ENCODE data around the gene ADAMTS1. TPM values are rescaled to one million over a fixed set of nuclear protein-coding genes. Genes with fewer than 3 reads are reported as not detected.

ADAMTS1 gene
- total and polyA plus RNA-seq, 2 donors from 2014 or later, result 16.0 to 343 TPM

DNA sequence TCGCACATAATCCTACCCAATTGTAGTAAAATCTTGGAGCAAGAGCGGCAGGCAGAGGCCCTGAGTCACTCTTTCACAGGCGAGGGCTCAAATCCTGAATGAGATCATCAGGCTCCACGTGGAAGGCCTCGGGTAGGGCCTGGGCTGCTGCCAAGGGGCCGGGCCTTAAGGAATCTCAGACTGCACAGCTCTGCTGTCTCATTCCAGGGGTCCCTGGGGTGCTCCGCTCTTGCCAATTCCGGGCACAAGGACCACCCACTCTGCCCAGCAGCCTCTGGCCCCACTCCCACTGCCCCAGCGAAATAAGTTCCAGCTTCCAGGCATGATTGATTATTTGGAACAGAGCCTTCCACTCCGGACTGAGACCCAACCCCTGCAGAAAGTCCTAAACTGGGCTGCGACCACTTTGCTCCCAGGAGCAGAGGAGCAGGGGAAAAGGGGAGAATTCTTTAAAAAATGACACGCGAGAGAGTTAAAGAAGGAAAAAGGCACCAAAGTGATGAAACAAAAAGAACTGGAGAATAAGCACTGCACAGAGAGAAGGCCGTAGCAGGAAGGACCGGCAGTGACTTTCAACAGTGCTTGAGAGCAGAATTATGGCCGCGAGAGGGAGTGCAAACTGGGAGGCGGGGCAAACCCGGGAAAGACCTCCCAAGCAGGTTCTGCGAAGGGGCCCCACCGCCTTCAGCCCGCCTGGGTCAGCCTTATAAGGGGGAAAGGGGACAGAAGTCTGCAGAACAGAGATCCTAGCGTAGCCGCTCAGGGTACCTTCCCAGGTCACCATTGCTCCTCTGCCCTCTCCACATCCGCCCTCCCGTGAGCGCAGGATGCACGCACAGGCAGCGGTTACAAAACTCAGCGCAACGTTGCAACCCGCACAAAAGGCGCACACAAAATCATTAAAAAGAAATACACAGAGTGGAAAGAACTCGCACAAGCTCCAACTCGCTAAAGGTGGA is 2.0 kb downstream of the ADAMTS1 start:
- H3K4me1 ChIP-seq (ENCODE audit: control insufficient read depth in 2 of 3, insufficient read depth in 2 of 3, low read depth in 1 of 3, low read length in 3 of 3), result peaks cover 0 to 14% (median 13%) of the 10 kb centered on the region in 3 donors
- peaks cover 22 to 42% (median 34%) of the 10 kb centered on the region in 3 donors for H3K36me3 ChIP-seq (ENCODE audit: control insufficient read depth in 2 of 3, insufficient read depth in 3 of 3, low read length in 3 of 3)
- FAIRE-seq, result peak; percentile 8
- H3K9ac ChIP-seq (ENCODE audit: low read length in 3 of 3), result peak overlapping the region; percentile 86 to 90 (median 86)
- TF ChIP-seq, protein P1, sequence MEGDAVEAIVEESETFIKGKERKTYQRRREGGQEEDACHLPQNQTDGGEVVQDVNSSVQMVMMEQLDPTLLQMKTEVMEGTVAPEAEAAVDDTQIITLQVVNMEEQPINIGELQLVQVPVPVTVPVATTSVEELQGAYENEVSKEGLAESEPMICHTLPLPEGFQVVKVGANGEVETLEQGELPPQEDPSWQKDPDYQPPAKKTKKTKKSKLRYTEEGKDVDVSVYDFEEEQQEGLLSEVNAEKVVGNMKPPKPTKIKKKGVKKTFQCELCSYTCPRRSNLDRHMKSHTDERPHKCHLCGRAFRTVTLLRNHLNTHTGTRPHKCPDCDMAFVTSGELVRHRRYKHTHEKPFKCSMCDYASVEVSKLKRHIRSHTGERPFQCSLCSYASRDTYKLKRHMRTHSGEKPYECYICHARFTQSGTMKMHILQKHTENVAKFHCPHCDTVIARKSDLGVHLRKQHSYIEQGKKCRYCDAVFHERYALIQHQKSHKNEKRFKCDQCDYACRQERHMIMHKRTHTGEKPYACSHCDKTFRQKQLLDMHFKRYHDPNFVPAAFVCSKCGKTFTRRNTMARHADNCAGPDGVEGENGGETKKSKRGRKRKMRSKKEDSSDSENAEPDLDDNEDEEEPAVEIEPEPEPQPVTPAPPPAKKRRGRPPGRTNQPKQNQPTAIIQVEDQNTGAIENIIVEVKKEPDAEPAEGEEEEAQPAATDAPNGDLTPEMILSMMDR (IDR thresholded peaks at IDR 0.05; ENCODE audit: borderline replicate concordance, extremely low read depth, insufficient read depth), result no peak
- no peaks in the 10 kb centered on the region for H3K9me3 ChIP-seq (ENCODE audit: control insufficient read depth in 2 of 3, insufficient read depth in 1 of 3, low read length in 3 of 3)
- peak overlapping the region; percentile 88 to 91 for H3K27ac ChIP-seq (ENCODE audit: low read depth in 2 of 2, low read length in 2 of 2)
- peak overlapping the region; percentile 82 to 92 (median 87) for H3K4me3 ChIP-seq (ENCODE audit: low read length in 3 of 3)
- DNase-seq, result peak; percentile 87 to 96 (median 93)
- intact Hi-C loops (cut with DNase I), result loop anchor here (10.0 kb wide), 1 partner anchor 1902 kb away; no protein-coding TSS in a partner anchor
- H3K27me3 ChIP-seq (ENCODE audit: control insufficient read depth, insufficient read depth, low read length), result no peaks in the 10 kb centered on the region

- Histone ChIP-seq H3K27ac (ENCODE audit: low read depth in 2 of 2, low read length in 2 of 2) (peak overlapping the region in 1 of 2 donors; percentile 0), H3K27me3 (ENCODE audit: control insufficient read depth, insufficient read depth, low read length) (no peaks in the 10 kb centered on the region), H3K4me3 (ENCODE audit: low read length in 3 of 3) (peak overlapping the region; percentile 82 to 92 (median 87)), H3K9me3 (ENCODE audit: control insufficient read depth in 2 of 3, insufficient read depth in 1 of 3, low read length in 3 of 3) (no peaks in the 10 kb centered on the region), H3K9ac (ENCODE audit: low read length in 3 of 3) (peak overlapping the region in 2 of 3 donors; percentile 10 to 59), H3K36me3 (ENCODE audit: control insufficient read depth in 2 of 3, insufficient read depth in 3 of 3, low read length in 3 of 3) (peaks cover 24 to 51% (median 42%) of the 10 kb centered on the region in 3 donors), H3K4me1 (ENCODE audit: control insufficient read depth in 2 of 3, insufficient read depth in 2 of 3, low read depth in 1 of 3, low read length in 3 of 3) (peaks cover 0 to 14% (median 13%) of the 10 kb centered on the region in 3 donors)
- TF ChIP-seq, protein P1 (IDR thresholded peaks at IDR 0.05; ENCODE audit: borderline replicate concordance, extremely low read depth, insufficient read depth), result no peak
- intact Hi-C loops (cut with DNase I), result loop anchor here (10.0 kb wide), 1 partner anchor 1903 kb away; no protein-coding TSS in a partner anchor
- FAIRE-seq (no peak), DNase-seq (no peak)
These were observed 2.9 kb downstream of the ADAMTS1 start for GRCh38 chr21:26842300-26842699.

DNA sequence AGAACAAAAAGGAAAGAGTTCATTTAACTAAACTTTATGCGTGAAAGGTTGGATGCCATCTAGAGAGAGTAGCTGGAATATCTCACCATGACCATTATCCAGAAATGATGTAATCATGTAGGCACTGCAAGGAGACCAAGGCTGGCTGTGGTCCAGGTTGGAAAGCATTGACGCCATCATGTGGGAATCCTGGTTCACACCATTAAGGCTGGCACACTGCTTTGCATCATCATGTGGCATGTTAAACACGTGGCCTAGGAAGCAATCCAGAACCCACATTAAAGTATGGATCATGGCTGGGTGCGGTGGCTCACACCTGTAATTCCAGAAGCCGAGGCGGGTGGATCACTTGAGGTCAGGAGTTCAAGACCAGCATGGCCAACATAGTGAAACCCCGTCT is 4.3 kb downstream of the ADAMTS1 start:
- no peak overlapping the region for H3K27ac ChIP-seq (ENCODE audit: low read depth in 2 of 2, low read length in 2 of 2)
- H3K4me1 ChIP-seq (ENCODE audit: control insufficient read depth in 2 of 3, insufficient read depth in 2 of 3, low read depth in 1 of 3, low read length in 3 of 3), result peaks cover 0 to 13% (median 12%) of the 10 kb centered on the region in 3 donors
- no peaks in the 10 kb centered on the region for H3K9me3 ChIP-seq (ENCODE audit: control insufficient read depth in 2 of 3, insufficient read depth in 1 of 3, low read length in 3 of 3)
- no peak for FAIRE-seq
- no peak overlapping the region for H3K9ac ChIP-seq (ENCODE audit: low read length in 3 of 3)
- TF ChIP-seq, protein P1 (IDR thresholded peaks at IDR 0.05; ENCODE audit: borderline replicate concordance, extremely low read depth, insufficient read depth), result no peak
- peaks cover 24 to 61% (median 45%) of the 10 kb centered on the region in 3 donors for H3K36me3 ChIP-seq (ENCODE audit: control insufficient read depth in 2 of 3, insufficient read depth in 3 of 3, low read length in 3 of 3)
- intact Hi-C loops (cut with DNase I), result loop anchor here (10.0 kb wide), 1 partner anchor 1904 kb away; no protein-coding TSS in a partner anchor
- no peaks in the 10 kb centered on the region for H3K27me3 ChIP-seq (ENCODE audit: control insufficient read depth, insufficient read depth, low read length)
- DNase-seq, result no peak
- no peak overlapping the region for H3K4me3 ChIP-seq (ENCODE audit: low read length in 3 of 3)

Data from kidney (tissue), 14 donors.